ENCODE measurements around the gene ACOT7.

- TF ChIP-seq, protein P1, sequence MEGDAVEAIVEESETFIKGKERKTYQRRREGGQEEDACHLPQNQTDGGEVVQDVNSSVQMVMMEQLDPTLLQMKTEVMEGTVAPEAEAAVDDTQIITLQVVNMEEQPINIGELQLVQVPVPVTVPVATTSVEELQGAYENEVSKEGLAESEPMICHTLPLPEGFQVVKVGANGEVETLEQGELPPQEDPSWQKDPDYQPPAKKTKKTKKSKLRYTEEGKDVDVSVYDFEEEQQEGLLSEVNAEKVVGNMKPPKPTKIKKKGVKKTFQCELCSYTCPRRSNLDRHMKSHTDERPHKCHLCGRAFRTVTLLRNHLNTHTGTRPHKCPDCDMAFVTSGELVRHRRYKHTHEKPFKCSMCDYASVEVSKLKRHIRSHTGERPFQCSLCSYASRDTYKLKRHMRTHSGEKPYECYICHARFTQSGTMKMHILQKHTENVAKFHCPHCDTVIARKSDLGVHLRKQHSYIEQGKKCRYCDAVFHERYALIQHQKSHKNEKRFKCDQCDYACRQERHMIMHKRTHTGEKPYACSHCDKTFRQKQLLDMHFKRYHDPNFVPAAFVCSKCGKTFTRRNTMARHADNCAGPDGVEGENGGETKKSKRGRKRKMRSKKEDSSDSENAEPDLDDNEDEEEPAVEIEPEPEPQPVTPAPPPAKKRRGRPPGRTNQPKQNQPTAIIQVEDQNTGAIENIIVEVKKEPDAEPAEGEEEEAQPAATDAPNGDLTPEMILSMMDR (IDR thresholded peaks at IDR 0.05), result no peak
- TF ChIP-seq POLR2A (IDR thresholded peaks at IDR 0.05) (no peak), EP300 (IDR thresholded peaks at IDR 0.05) (peak in 1 of 2 donors; percentile 29)
Measured at GRCh38 chr1:6359216-6360116, 34.1 kb downstream of the ACOT7 start.
